Measurements from ENCODE around the gene HPD.

Gene HPD

DNA sequence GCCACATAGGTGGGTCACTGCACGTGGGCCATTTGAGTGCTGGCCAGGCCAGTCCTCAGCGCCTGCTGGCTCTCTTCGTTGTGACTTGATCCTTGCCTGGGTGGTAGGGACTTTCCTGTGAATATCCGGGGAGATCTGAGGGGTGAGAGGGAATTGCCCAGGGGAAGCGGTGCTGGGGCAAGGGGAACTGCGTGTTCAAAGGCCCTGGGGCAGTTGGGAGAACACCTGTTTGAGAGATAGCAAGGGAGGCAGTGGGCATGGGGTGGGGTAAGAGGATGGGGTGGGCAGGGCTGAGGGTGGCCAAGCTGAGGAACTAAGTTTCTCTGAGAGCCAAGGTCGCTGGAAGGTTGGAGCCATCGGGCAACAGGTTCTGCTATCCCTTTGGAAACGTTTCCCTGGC is 29.8 kb downstream of the HPD start:
- DNase-seq (ENCODE audit: low read depth in 2 of 2), result no peak

DNA sequence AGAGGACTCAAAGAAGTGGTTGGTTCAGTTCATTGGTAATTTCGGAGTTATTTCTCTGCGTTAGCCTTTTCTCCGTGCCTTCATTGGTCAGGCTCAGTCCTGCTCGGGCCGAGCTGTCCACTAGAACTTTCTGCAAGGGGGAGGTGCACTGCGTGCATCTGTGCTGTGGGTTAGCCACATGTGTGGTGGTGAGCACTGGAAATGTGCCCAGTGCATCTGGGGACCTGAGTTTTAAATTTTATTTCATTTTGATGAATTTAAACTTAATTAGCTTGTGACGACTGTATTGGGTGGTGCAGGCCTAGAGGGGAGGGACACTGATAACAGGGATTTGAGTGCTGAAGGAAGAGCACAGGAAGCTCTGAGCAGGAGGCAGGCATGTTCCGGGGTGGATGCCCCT is 30.4 kb downstream of the HPD start:
- no peak for DNase-seq (ENCODE audit: low read depth in 2 of 2)

GRCh38 chr12:121827351-121828099 is 31.1 kb downstream of the HPD start:
- DNase-seq (ENCODE audit: low read depth in 2 of 2), result no peak

DNA sequence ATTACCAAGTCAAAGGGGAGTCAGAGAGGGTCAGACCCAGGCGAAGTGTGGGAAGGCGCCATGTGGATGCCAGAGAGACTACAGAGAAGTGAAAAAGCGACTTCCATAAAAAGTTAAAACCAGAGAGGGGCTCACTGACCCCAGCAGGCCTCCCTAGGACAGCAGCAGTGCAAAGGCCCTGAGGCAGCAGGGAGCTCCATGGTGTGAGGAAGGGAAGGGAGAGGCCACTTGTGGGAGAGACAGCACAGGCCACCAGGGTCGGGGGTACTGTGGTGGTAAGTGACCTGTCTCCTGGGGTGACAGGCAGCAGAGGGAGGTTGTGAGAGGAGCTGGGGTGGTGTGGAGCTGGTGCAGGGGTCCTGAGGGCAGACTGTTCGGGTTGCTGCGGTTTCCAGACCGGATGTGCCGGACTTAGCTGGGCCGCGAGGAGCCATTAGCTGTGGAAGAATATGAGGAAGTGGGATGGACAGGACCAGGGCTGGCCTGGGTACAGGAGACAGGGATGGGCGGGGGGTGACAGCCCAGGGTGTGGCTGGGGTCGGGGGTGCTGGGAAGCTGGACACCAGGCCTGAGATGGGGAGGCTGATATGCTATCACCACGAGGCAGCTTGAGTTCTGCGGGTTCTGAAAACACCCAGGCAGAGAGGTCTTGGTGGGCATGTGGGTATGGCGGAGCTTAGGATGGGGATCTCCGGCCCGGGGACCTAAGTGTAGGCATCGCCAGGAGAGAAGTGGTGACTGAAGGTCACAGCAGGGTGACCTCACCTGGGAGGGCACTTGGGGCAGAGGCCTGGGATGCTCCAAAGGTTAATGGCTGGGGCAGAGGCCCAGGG is 32.1 kb downstream of the HPD start:
- DNase-seq (ENCODE audit: low read depth in 2 of 2), result no peak

DNA sequence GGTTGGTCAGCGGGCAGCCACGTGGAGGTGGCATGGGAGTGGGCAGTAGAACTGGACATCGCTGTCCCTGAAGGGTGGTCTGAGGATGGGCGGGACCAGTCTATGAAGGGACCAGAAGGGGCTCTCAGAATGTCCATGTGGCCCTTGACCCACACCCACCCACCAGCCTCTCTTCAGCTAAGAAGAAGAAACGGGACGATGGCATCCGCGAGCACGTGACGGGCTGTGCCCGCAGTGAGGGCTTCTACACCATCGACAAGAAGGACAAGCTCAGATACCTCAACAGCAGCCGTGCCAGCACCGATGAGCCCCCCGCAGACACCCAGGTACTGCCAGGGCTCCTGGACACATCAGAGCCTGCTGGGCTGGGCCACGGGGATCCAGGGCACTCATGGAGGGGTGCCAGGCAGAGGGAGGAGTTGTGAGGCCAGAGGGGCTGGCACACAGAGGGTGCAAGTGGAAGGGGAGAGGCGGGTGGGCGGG is 33.6 kb downstream of the HPD start:
- no peak for DNase-seq (ENCODE audit: low read depth in 2 of 2)

- no peak for DNase-seq (ENCODE audit: low read depth in 2 of 2)
These were observed 34.9 kb downstream of the HPD start for GRCh38 chr12:121823727-121824115.

DNA sequence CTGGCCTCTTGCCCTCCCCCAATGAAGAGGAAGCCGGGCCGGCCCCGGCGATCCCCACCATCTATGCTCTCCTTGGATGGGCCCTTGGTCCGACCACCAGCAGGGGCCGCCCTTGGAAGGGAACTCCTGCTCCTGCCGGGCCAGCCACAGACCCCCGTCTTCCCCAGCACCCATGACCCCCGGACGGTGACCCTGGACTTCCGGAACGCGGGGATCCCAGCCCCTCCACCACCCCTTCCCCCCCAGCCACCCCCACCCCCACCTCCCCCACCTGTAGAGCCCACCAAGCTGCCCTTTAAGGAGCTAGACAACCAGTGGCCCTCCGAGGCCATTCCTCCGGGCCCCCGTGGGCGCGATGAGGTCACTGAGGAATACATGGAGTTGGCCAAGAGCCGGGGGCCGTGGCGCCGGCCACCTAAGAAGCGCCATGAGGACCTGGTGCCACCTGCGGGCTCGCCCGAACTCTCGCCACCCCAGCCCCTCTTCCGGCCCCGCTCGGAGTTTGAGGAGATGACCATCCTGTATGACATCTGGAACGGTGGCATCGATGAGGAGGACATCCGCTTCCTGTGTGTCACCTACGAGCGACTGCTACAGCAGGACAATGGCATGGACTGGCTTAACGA is 35.4 kb downstream of the HPD start:
- no peak for DNase-seq (ENCODE audit: low read depth in 2 of 2)

- no peak for DNase-seq (ENCODE audit: low read depth in 2 of 2)
These were observed 36.1 kb downstream of the HPD start for GRCh38 chr12:121822393-121823100.

GRCh38 chr12:121820056-121820455 is 38.6 kb downstream of the HPD start:
- DNase-seq (ENCODE audit: low read depth in 2 of 2), result no peak

DNA sequence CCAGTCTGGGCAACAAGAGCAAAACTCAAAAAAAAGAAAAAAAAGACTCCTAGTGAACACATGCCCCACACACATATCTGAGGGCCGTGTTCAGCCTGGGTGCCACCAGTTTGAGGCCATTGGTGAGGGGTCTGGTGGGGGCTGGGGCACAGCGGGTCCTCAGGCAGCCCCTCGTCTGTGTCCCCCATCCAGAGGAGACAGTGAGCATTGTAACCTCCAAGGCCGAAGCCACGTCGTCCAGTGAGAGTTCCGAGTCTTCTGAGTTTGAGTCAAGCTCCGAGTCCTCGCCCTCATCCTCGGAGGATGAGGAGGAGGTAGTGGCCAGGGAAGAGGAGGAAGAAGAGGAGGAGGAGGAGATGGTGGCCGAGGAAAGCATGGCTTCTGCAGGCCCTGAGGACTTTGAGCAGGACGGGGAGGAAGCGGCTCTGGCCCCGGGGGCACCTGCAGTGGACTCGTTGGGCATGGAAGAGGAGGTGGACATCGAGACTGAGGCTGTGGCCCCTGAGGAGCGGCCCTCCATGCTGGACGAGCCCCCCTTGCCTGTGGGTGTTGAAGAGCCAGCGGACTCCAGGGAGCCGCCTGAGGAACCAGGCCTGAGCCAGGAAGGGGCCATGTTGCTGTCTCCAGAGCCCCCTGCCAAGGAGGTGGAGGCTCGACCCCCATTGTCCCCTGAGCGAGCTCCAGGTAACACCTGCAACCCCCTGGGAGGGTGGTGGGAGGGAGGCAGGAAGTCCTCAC is 39.3 kb downstream of the HPD start:
- no peak for DNase-seq (ENCODE audit: low read depth in 2 of 2)

DNA sequence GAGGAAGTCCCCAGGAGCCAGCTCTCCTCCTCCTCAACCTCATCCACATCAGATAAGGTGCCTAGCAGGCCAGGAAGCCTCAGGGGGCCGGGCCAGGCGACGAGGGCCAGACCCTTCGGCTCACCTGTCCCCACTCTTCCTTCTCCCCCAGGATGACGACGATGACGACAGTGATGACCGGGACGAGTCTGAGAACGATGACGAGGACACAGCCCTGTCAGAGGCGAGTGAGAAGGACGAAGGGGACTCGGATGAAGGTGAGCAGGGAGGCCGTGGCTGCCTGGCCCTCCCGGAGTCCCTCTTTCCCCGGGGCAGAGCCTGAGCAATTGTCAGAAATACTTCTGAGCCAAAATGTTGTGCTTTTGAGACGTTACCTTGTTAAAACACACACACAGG is 41.0 kb downstream of the HPD start:
- DNase-seq (ENCODE audit: low read depth in 2 of 2), result no peak

GRCh38 chr12:121816925-121817647 is 41.6 kb downstream of the HPD start:
- no peak for DNase-seq (ENCODE audit: low read depth in 2 of 2)

- no peak for DNase-seq (ENCODE audit: low read depth in 2 of 2)
These were observed 43.4 kb downstream of the HPD start for GRCh38 chr12:121815263-121815662.

DNA sequence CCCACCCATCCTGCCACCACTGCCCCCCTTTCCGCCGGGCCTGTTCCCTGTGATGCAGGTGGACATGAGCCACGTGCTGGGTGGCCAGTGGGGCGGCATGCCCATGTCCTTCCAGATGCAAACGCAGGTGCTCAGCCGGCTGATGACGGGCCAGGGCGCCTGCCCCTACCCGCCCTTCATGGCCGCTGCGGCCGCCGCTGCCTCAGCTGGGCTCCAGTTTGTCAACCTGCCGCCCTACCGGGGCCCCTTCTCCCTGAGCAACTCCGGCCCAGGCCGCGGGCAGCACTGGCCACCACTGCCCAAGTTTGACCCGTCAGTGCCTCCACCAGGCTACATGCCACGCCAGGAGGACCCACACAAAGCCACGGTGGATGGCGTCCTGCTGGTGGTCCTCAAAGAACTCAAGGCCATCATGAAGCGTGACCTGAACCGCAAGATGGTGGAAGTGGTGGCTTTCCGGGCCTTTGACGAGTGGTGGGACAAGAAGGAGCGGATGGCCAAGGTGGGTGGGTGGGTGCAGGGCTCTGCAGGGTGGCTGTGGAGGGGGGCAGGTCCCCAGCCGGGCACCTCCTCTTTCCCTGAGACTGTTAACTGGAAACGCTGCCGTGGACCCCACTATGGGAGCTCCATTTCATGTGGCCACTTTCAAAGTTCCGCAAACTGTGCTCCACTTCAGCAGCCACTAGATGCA is 44.1 kb downstream of the HPD start:
- no peak for DNase-seq (ENCODE audit: low read depth in 2 of 2)

DNA sequence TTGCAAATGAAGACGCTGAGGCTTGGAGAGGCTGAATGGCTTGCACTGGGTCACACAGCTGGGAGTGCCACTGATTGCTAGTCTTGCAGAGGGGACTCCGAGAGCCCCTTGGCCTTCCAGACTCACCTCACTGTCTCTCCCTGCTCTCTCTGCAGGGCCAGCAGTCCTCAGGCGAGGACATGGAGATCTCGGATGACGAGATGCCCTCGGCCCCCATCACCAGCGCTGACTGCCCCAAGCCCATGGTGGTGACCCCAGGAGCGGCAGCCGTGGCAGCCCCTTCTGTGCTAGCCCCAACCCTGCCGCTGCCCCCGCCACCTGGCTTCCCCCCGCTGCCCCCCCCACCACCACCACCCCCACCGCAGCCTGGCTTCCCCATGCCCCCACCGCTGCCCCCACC is 44.7 kb downstream of the HPD start:
- DNase-seq (ENCODE audit: low read depth in 2 of 2), result no peak

DNA sequence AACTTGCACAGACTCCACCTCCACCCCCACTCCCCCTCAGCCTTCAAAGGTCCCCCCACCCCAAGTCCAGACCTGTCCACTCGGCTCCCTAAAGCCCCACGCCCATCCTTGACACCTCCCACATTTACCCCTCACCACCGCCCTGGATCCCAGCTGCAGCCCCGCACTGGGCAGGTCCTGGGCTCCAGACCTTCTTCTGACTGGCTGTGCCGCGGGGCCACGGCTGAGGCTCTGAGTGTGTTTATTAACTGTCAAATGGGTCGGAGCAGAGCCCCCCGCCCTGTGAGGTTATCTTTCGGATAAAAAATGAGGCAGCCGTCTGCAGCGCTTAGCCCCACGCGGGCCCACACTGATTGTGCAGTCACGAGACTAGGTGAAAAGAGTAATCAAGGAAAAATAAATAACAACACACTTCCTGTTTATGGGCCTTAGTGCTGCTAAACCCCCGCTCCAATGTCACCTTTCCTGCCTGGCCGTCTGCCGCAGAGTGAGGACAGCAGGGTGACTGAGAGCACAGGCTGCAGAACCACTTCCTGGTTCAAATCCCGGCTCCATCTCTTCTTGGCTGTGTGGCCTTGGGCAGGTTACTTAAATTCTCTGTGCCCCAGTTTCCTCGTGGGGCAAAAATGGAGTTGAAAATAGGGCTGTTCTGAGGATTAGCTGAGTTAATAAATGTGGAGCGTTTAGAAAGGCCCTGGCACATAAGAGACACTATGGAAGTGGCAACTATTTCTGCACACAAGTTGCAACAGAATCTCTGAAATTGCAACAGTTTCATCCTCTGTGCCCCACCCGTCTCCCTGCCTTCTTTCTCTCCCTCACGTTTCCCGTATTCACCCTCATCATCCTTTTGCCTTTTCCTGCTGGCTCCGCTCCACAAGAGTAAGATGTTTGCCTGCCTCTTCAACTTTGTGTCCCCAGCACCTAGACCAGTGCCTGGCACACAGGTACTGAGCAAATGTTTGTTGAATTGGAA is 45.5 kb downstream of the HPD start:
- no peak for DNase-seq (ENCODE audit: low read depth in 2 of 2)

DNA sequence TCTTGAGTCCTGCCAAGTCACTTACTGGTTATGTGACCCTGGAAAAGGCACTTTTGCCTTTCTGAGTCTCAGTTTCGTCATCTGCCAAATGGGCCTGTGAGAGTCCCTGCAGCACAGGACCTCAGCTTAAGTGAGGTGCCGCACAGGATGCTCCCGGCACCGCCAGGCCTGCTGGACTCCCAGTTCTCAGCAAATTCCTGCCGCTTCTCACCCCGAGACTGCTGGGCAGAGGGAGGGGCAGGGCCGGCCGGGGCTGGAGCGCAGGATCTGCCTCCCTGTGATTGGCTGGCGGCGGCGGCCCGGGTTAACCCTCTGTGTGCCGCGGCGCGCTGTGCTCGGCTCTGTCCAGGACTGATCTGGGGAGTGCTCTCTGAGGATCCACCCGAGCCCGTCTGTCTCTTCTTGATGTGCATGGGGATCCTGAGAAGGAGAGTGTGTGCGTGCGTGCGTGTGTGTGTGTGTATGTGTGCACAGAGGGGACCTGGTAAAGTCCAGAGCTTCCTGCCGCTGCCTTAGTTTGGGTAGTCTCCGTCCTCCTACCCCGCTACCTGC is 46.3 kb downstream of the HPD start:
- DNase-seq (ENCODE audit: low read depth in 2 of 2), result no peak
